HG03457 (cell line): ENCODE data around the gene VRK1.
"Not testable (repeated sequence)": the region's sequence is repeated elsewhere in the genome, so short reads cannot be mapped to it uniquely, and the experiment has no call there.

Experiments used
- ATAC-seq: cut with Tn5 transposase; IDR thresholded peaks from one replicate; pipeline ENCODE4 v1.9.1; 2021; ENCODE audit warnings: moderate number of reproducible peaks; ENCODE audit not compliant: unreplicated experiment

The VRK1 gene

GRCh38 chr14:96796851-96797581 lies at the start of gene VRK1:
Gene VRK1, plus strand, starts transcription at chr14:96797382. Its CDS starts 36,090 bp downstream, at chr14:96833472.
- peak; percentile 95 for ATAC-seq

GRCh38 chr14:96747608-96748007 lies 49.6 kb upstream of the VRK1 start:
- ATAC-seq, result no peak

GRCh38 chr14:96748362-96748761 lies 48.8 kb upstream of the VRK1 start:
- no peak for ATAC-seq

GRCh38 chr14:96751505-96751904 lies 45.7 kb upstream of the VRK1 start:
- no peak for ATAC-seq

GRCh38 chr14:96752125-96752524 lies 45.1 kb upstream of the VRK1 start:
- no peak for ATAC-seq

GRCh38 chr14:96752594-96752993 lies 44.6 kb upstream of the VRK1 start:
- ATAC-seq, result no peak

GRCh38 chr14:96754162-96754844 lies 42.9 kb upstream of the VRK1 start:
- ATAC-seq, result no peak

GRCh38 chr14:96754845-96755184 lies 42.4 kb upstream of the VRK1 start:
- no peak for ATAC-seq

GRCh38 chr14:96756745-96757144 lies 40.4 kb upstream of the VRK1 start:
- no peak for ATAC-seq

- ATAC-seq, result no peak
Observed at GRCh38 chr14:96757456-96757855, 39.7 kb upstream of the VRK1 start.

GRCh38 chr14:96761066-96761465 lies 36.1 kb upstream of the VRK1 start:
- no peak for ATAC-seq

GRCh38 chr14:96762650-96763049 lies 34.5 kb upstream of the VRK1 start:
- peak; percentile 90 for ATAC-seq

- no peak for ATAC-seq
Observed at GRCh38 chr14:96764012-96764411, 33.2 kb upstream of the VRK1 start.

- not testable (repeated sequence) for ATAC-seq
Observed at GRCh38 chr14:96765205-96765604, 32.0 kb upstream of the VRK1 start.

- no peak for ATAC-seq
Observed at GRCh38 chr14:96772929-96773328, 24.3 kb upstream of the VRK1 start.

GRCh38 chr14:96776791-96777190 lies 20.4 kb upstream of the VRK1 start:
- ATAC-seq, result no peak

GRCh38 chr14:96780500-96780899 lies 16.7 kb upstream of the VRK1 start:
- ATAC-seq, result no peak

GRCh38 chr14:96781371-96781770 lies 15.8 kb upstream of the VRK1 start:
- ATAC-seq, result no peak

- no peak for ATAC-seq
Observed at GRCh38 chr14:96782436-96782835, 14.7 kb upstream of the VRK1 start.

- ATAC-seq, result no peak
Observed at GRCh38 chr14:96783043-96783914, 13.9 kb upstream of the VRK1 start.

GRCh38 chr14:96783915-96784224 lies 13.3 kb upstream of the VRK1 start:
- ATAC-seq, result no peak

GRCh38 chr14:96790186-96790585 lies 7.0 kb upstream of the VRK1 start:
- ATAC-seq, result no peak
